ENCODE data around the gene CSNK1A1.
"Not testable (repeated sequence)": the region's sequence is repeated elsewhere in the genome, so short reads cannot be mapped to it uniquely, and the experiment has no call there.

CSNK1A1 gene

GRCh38 chr5:149456597-149457392 lies 94.4 kb downstream of the CSNK1A1 start:
- no peak for DNase-seq (ENCODE audit: low spot score)

- DNase-seq (ENCODE audit: low spot score), result no peak
Measured at GRCh38 chr5:149455889-149456409, 95.3 kb downstream of the CSNK1A1 start.

- no peak for DNase-seq (ENCODE audit: low spot score)
Measured at GRCh38 chr5:149453618-149454415, 97.4 kb downstream of the CSNK1A1 start.

GRCh38 chr5:149452665-149453617 lies 98.3 kb downstream of the CSNK1A1 start:
- no peak for DNase-seq (ENCODE audit: low spot score)

- DNase-seq (ENCODE audit: low spot score), result no peak
Measured at GRCh38 chr5:149452007-149452664, 99.1 kb downstream of the CSNK1A1 start.

- DNase-seq (ENCODE audit: low spot score), result no peak
Measured at GRCh38 chr5:149450199-149450598, 101.0 kb downstream of the CSNK1A1 start.

- DNase-seq (ENCODE audit: low spot score), result no peak
Measured at GRCh38 chr5:149448831-149449714, 102.2 kb downstream of the CSNK1A1 start.

GRCh38 chr5:149448431-149448830 lies 102.8 kb downstream of the CSNK1A1 start:
- no peak for DNase-seq (ENCODE audit: low spot score)

- DNase-seq (ENCODE audit: low spot score), result no peak
Measured at GRCh38 chr5:149447373-149448367, 103.6 kb downstream of the CSNK1A1 start.

GRCh38 chr5:149446794-149447193 lies 104.4 kb downstream of the CSNK1A1 start:
- not testable (repeated sequence) for DNase-seq (ENCODE audit: low spot score)

- DNase-seq (ENCODE audit: low spot score), result no peak
Measured at GRCh38 chr5:149445739-149446369, 105.4 kb downstream of the CSNK1A1 start.

GRCh38 chr5:149445343-149445738 lies 105.9 kb downstream of the CSNK1A1 start:
- no peak for DNase-seq (ENCODE audit: low spot score)

- DNase-seq (ENCODE audit: low spot score), result not testable (repeated sequence)
Measured at GRCh38 chr5:149444430-149444829, 106.8 kb downstream of the CSNK1A1 start.

- DNase-seq (ENCODE audit: low spot score), result no peak
Measured at GRCh38 chr5:149443210-149443609, 108.0 kb downstream of the CSNK1A1 start.

GRCh38 chr5:149442563-149443182 lies 108.6 kb downstream of the CSNK1A1 start:
- peak; percentile 59 for DNase-seq (ENCODE audit: low spot score)

Measured in CD4-positive, alpha-beta T cell treated with Interleukin-6 at 100 ng/mL for 8 hours (primary cell).